ENCODE results near the gene ABCB10.

DNA sequence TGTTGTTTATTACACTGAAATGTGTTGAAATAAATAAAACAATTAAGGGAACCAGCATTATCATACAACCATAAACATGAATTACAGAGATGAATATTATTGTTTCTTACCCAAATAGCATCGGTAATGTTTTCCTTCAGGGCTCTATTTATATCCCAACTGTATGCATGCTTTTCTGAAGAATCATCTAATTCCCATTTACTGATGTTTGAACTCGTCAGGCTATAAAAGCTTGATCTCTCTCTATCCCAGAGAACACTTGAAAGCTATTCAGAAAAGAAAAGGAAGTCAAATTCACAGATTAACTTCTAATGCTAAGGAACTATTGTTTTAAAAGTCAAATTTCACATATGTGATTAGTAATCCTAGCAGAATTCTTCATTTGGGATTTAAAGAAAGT lies 62.7 kb downstream of the ABCB10 start:
- TF ChIP-seq, protein P1, sequence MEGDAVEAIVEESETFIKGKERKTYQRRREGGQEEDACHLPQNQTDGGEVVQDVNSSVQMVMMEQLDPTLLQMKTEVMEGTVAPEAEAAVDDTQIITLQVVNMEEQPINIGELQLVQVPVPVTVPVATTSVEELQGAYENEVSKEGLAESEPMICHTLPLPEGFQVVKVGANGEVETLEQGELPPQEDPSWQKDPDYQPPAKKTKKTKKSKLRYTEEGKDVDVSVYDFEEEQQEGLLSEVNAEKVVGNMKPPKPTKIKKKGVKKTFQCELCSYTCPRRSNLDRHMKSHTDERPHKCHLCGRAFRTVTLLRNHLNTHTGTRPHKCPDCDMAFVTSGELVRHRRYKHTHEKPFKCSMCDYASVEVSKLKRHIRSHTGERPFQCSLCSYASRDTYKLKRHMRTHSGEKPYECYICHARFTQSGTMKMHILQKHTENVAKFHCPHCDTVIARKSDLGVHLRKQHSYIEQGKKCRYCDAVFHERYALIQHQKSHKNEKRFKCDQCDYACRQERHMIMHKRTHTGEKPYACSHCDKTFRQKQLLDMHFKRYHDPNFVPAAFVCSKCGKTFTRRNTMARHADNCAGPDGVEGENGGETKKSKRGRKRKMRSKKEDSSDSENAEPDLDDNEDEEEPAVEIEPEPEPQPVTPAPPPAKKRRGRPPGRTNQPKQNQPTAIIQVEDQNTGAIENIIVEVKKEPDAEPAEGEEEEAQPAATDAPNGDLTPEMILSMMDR (conservative IDR thresholded peaks at IDR 0.05), result no peak
- TF ChIP-seq ZFX (IDR thresholded peaks at IDR 0.05), result no peak
